ENCODE data around the gene GCHFR. TPM values are rescaled to one million over a fixed set of nuclear protein-coding genes. Genes with fewer than 3 reads are reported as not detected.

Gene GCHFR
- total and polyA plus RNA-seq, 10 of the 15 experiments (the other 5 are each of a cell fraction or from before 2014, with no cell fraction given) = 10.5 to 94.0 (median 35.3) TPM

- CTCF ChIA-PET = interaction anchor here (0.6 to 3.7 kb wide), 6 partner anchors 15 to 708 kb away, joined by 3 to 19 read pairs (median 6); partner anchors contain the start of gene VPS18
- Histone ChIP-seq H3K36me3 (ENCODE audit: control insufficient read depth in 2 of 2, insufficient read depth in 2 of 2, low read length in 1 of 2) (peaks cover 0 to 3% of the 10 kb centered on the region in 2 experiments; a peak in 2 of 4 replicates), H4K20me1 (ENCODE audit: control insufficient read depth, insufficient read depth) (no peaks in the 10 kb centered on the region), H3K79me2 (ENCODE audit: control insufficient read depth, insufficient read depth, low read length) (peaks cover 22% of the 10 kb centered on the region), H3K9me3 (replicated peaks; ENCODE audit: control insufficient read depth, insufficient read depth, low read length) (no peaks in the 10 kb centered on the region), H3K4me2 (ENCODE audit: control insufficient read depth, insufficient read depth) (peak overlapping the region; percentile 94), H3K4me1 (ENCODE audit: control insufficient read depth, insufficient read depth, low read length) (peaks cover 15% of the 10 kb centered on the region; the same call in 1 of the 2 replicates), H3K27ac (ENCODE audit: control insufficient read depth, insufficient read depth) (peak overlapping the region; percentile 40; the same call in 1 of the 2 replicates), H3K9ac (ENCODE audit: control insufficient read depth, insufficient read depth, low read length) (peak overlapping the region; percentile 69), H3K4me3 (peak overlapping the region; percentile 79), H3K27me3 (replicated peaks in 1 of 2; ENCODE audit: control insufficient read depth in 2 of 2, insufficient read depth in 2 of 2, low read length in 1 of 2) (no peaks in the 10 kb centered on the region), H2AFZ (ENCODE audit: control insufficient read depth, low read depth, low read length) (peak overlapping the region; percentile 48)
- FAIRE-seq (no peak), DNase-seq (ENCODE audit: low read depth, low spot score) (no peak), ATAC-seq (peak; percentile 1; the same call in 2 of the 3 replicates)
- TSS peak; percentile 61 for BruUV-seq (replicated peaks)
- intact Hi-C loops (cut with micrococcal nuclease; ENCODE audit: unreplicated experiment) (loop anchor here (5.0 kb wide), 1 partner anchor 39 kb away; no protein-coding TSS in a partner anchor), in situ Hi-C loops (cut with MboI) (no loop called here)
- RAD21 ChIA-PET (ENCODE audit: unreplicated experiment) = interaction anchor here (1.0 to 3.3 kb wide), 7 partner anchors 36 to 86 kb away, joined by 3 to 19 read pairs (median 7); partner anchors contain the start of genes RHOV, SPINT1 and VPS18
- 0 out of 2 replicates have a peak, but pooled peaks have one; percentile 52 for TF ChIP-seq SMARCA5 (IDR thresholded peaks at IDR 0.05)
- TF ChIP-seq GATAD2B (conservative IDR thresholded peaks at IDR 0.05; ENCODE audit: low read depth) = 0 out of 2 replicates have a peak, but pooled peaks have one; percentile 0
- peak; percentile 38; the same call in 1 of the 2 replicates for TF ChIP-seq PKNOX1 (IDR thresholded peaks at IDR 0.05)
- peak; percentile 20; the same call in 1 of the 2 replicates for TF ChIP-seq RUNX3 (IDR thresholded peaks at IDR 0.05; ENCODE audit: low read length)
- no peak for TF ChIP-seq USF1 (IDR thresholded peaks at IDR 0.05; ENCODE audit: borderline replicate concordance, extremely low read length, insufficient read depth, low read depth, low read length)
- TF ChIP-seq, protein P1, sequence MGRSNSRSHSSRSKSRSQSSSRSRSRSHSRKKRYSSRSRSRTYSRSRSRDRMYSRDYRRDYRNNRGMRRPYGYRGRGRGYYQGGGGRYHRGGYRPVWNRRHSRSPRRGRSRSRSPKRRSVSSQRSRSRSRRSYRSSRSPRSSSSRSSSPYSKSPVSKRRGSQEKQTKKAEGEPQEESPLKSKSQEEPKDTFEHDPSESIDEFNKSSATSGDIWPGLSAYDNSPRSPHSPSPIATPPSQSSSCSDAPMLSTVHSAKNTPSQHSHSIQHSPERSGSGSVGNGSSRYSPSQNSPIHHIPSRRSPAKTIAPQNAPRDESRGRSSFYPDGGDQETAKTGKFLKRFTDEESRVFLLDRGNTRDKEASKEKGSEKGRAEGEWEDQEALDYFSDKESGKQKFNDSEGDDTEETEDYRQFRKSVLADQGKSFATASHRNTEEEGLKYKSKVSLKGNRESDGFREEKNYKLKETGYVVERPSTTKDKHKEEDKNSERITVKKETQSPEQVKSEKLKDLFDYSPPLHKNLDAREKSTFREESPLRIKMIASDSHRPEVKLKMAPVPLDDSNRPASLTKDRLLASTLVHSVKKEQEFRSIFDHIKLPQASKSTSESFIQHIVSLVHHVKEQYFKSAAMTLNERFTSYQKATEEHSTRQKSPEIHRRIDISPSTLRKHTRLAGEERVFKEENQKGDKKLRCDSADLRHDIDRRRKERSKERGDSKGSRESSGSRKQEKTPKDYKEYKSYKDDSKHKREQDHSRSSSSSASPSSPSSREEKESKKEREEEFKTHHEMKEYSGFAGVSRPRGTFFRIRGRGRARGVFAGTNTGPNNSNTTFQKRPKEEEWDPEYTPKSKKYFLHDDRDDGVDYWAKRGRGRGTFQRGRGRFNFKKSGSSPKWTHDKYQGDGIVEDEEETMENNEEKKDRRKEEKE (IDR thresholded peaks at IDR 0.05) = no peak
- TF ChIP-seq IKZF2 (IDR thresholded peaks at IDR 0.05) = 0 out of 4 replicates have a peak, but pooled peaks of 1 of the 2 experiments have one; percentile 0
- no peak for TF ChIP-seq TAF1 (IDR thresholded peaks at IDR 0.05; ENCODE audit: borderline replicate concordance, low read depth, low read length)
- peak; percentile 56 for TF ChIP-seq E2F8 (IDR thresholded peaks at IDR 0.05; ENCODE audit: low read depth, partially characterized antibody)
- POLR2A ChIA-PET = interaction anchor here (0.8 to 2.3 kb wide), 10 partner anchors 14 to 243 kb away, joined by 3 to 10 read pairs (median 4); partner anchors contain the start of genes CCDC32, RAD51 and RHOV
- 3% methylated on average over 19 of the region's 19 CpGs for WGBS (ENCODE audit: insufficient coverage, insufficient replicate concordance, low lambda C conversion rate, missing lambda C conversion rate)
- SMC1A ChIA-PET (ENCODE audit: uncharacterized antibody, unreplicated experiment) = interaction anchor here (1.1 to 2.2 kb wide), 5 partner anchors 40 to 84 kb away, joined by 3 to 7 read pairs (median 6); no protein-coding TSS in a partner anchor
These were observed 44.1 kb downstream of the GCHFR start for GRCh38 chr15:40807888-40808461.
